K562 (cell line): ENCODE data around the gene BCL6B. TPM values are rescaled to one million over a fixed set of nuclear protein-coding genes. Genes with fewer than 3 reads are reported as not detected.

Experiments
- ARID1B ChIP-seq: fragments of 450-650 bp; IDR thresholded peaks from 2 replicates; pipeline ENCODE4 v1.6.1; 2016; ENCODE audit warnings: antibody characterized with exemption, mild to moderate bottlenecking, inconsistent platforms
- ARID2 ChIP-seq: fragments of 450-650 bp; IDR thresholded peaks from 2 replicates; pipeline ENCODE4 v1.6.1; 2017; ENCODE audit warnings: antibody characterized with exemption, mild to moderate bottlenecking
- CTCF ChIP-seq, 3 experiments: IDR thresholded peaks in 2 of 3; conservative IDR thresholded peaks in 1 of 3; 2 replicates each; pipeline ENCODE4 v1.5.1; 2011 to 2012; ENCODE audit warnings: low read length in 3 of 3, mild to moderate bottlenecking in 3 of 3, control low read depth in 2 of 3, improper control_type of control experiment in 1 of 3, inconsistent platforms in 1 of 3, low read depth in 1 of 3, mixed read lengths in 1 of 3, moderate library complexity in 1 of 3; ENCODE audit not compliant: insufficient read depth in 2 of 3
- CXXC5 ChIP-seq: fragments of 250-450 bp; sonication (Bioruptor Pico); IDR thresholded peaks from 2 replicates; pipeline ENCODE4 v1.8.0; 2022; ENCODE audit warnings: inconsistent platforms, mild to moderate bottlenecking, moderate library complexity
- HES1 ChIP-seq: fragments of 450-650 bp; IDR thresholded peaks from 2 replicates; pipeline ENCODE4 v1.6.1; 2016; ENCODE audit warnings: low read depth, mild to moderate bottlenecking, moderate library complexity
- HOMEZ ChIP-seq: fragments of 250-450 bp; sonication (Bioruptor Pico); IDR thresholded peaks from 2 replicates; pipeline ENCODE4 v1.4.0; 2020; ENCODE audit warnings: mild to moderate bottlenecking, moderate library complexity
- NR2C2 ChIP-seq, 2 experiments: fragments of 200-800 bp in 1 of 2; sonication (Bioruptor generic) in 1 of 2; sonication (generic) in 1 of 2; formaldehyde crosslinking in 1 of 2; IDR thresholded peaks; 2 replicates each; pipeline versions ENCODE4 v1.6.1 to v1.8.0; 2016 to 2022; ENCODE audit warnings: mild to moderate bottlenecking in 1 of 2, missing compliant biosample characterization in 1 of 2, missing genetic modification characterization in 1 of 2, missing genetic modification reagents in 1 of 2
- POLR3G ChIP-seq: IDR thresholded peaks from 2 replicates; pipeline ENCODE4 v1.6.1; 2011; ENCODE audit not compliant: insufficient read length, insufficient replicate concordance; ENCODE audit errors: extremely low read depth
- PTRF ChIP-seq: fragments of 450-650 bp; IDR thresholded peaks from 2 replicates; pipeline ENCODE4 v1.6.1; 2016; ENCODE audit warnings: mild to moderate bottlenecking, missing genetic modification characterization, missing compliant biosample characterization
- RCOR1 ChIP-seq, 2 experiments: IDR thresholded peaks; 2 replicates each; pipeline ENCODE4 v1.6.1; 2012; ENCODE audit warnings: low read depth in 2 of 2, low read length in 2 of 2, borderline replicate concordance in 1 of 2, improper control_type of control experiment in 1 of 2
- SMAD4 ChIP-seq: fragments of 250-450 bp; sonication (Bioruptor Pico); conservative IDR thresholded peaks from 2 replicates; pipeline ENCODE4 v1.8.0; 2021; ENCODE audit warnings: inconsistent platforms, mild to moderate bottlenecking, moderate library complexity
- SP1 ChIP-seq: sonication (generic); formaldehyde crosslinking; IDR thresholded peaks from 2 replicates; pipeline ENCODE4 v1.8.1; 2022; ENCODE audit warnings: mild to moderate bottlenecking, missing genetic modification reagents
- STAG1 ChIP-seq: sonication (generic); formaldehyde crosslinking; IDR thresholded peaks from 2 replicates; pipeline ENCODE4 v1.5.0; 2020; ENCODE audit warnings: missing genetic modification reagents, borderline replicate concordance
- SUPT5H ChIP-seq: fragments of 450-650 bp; IDR thresholded peaks from 2 replicates; pipeline ENCODE4 v1.6.1; 2016
- TAL1 ChIP-seq: fragments of 450-650 bp; IDR thresholded peaks from 2 replicates; pipeline ENCODE4 v1.6.1; 2016; ENCODE audit warnings: mild to moderate bottlenecking
- ZKSCAN1 ChIP-seq: fragments of 150-350 bp; IDR thresholded peaks from 2 replicates; pipeline ENCODE4 v1.6.1; 2016; ENCODE audit warnings: low read depth, low read length
- ZNF592 ChIP-seq: fragments of 450-650 bp; IDR thresholded peaks from 2 replicates; pipeline ENCODE4 v1.6.1; 2017; ENCODE audit warnings: antibody characterized with exemption, mild to moderate bottlenecking
- polyA plus RNA-seq, 8 experiments: library from polyadenylated mRNA; depleted of rRNA in 4 of 8; stranded (reverse) in 5 of 8; unstranded in 3 of 8; fragments of >200 nt; fragmentation: Nextera tagmentation in 2 of 8; fragmentation: Illumina TruSeq in 1 of 8; extraction: Ambion mirVana in 2 of 8; extraction: Trizol in 1 of 8; gene quantifications; 2 replicates each; pipeline versions ENCODE4 v1.2.1 to v1.2.3, GENCODE V29; 2011 to 2014; ENCODE audit warnings: inconsistent platforms in 1 of 8, missing spikeins in 1 of 8
- total RNA-seq, 7 experiments: library from RNA; depleted of rRNA in 6 of 7; stranded (reverse); fragments of >200 nt in 6 of 7; fragmentation: Illumina TruSeq in 2 of 7; extraction: Trizol in 2 of 7; gene quantifications; 2 replicates each; pipeline versions ENCODE4 v1.2.1 to v1.2.3, GENCODE V29; 2011 to 2021; ENCODE audit warnings: low replicate concordance in 1 of 7

Gene BCL6B
- total and polyA plus RNA-seq, 9 of the 15 experiments (the other 6 are each of a cell fraction or from before 2014, with no cell fraction given) = 0.89 to 5.0 (median 3.6) TPM

GRCh38 chr17:7001318-7001961 is 21.4 kb upstream of the BCL6B start (continued):
- TF ChIP-seq ZKSCAN1 = peak; percentile 13; the same call in 1 of the 2 replicates
- TF ChIP-seq PTRF = no peak
- TF ChIP-seq RCOR1 (IDR thresholded peaks at IDR 0.05; ENCODE audit: borderline replicate concordance in 1 of 2, low read depth in 2 of 2, low read length in 2 of 2) = no peak
- TF ChIP-seq ARID1B = 0 out of 2 replicates have a peak, but pooled peaks have one; percentile 10
- TF ChIP-seq CTCF (IDR thresholded peaks at IDR 0.05 in 2 of 3, conservative IDR thresholded peaks at IDR 0.05 in 1 of 3; ENCODE audit: insufficient read depth in 2 of 3, low read depth in 1 of 3, low read length in 3 of 3) = peak; percentile 75 to 81 (median 75)
- 0 out of 2 replicates have a peak, but pooled peaks have one; percentile 21 for TF ChIP-seq SMAD4 (CRISPR knock-in tag)
- no peak for TF ChIP-seq TAL1
- no peak for TF ChIP-seq NR2C2 (CRISPR knock-in tag; IDR thresholded peaks at IDR 0.05)
- TF ChIP-seq NR2C2 (tag; IDR thresholded peaks at IDR 0.05) = no peak
- TF ChIP-seq HOMEZ (CRISPR knock-in tag) = no peak
- TF ChIP-seq STAG1 (CRISPR knock-in tag) = peak; percentile 16; the same call in 1 of the 2 replicates
- 0 out of 2 replicates have a peak, but pooled peaks have one; percentile 37 for TF ChIP-seq ARID2
- TF ChIP-seq CXXC5 (CRISPR knock-in tag) = peak; percentile 48; the same call in 1 of the 2 replicates
- TF ChIP-seq ZNF592 = no peak
- TF ChIP-seq POLR3G = no peak
- TF ChIP-seq HES1 = no peak
- TF ChIP-seq SUPT5H = no peak
- no peak for TF ChIP-seq SP1 (CRISPR knock-in tag)
